Lower leg skin (tissue), 4 donors: ENCODE data around the gene SH3RF3. TPM values are rescaled to one million over a fixed set of nuclear protein-coding genes. Genes with fewer than 3 reads are reported as not detected.

Experiments used
- DNase-seq, 2 donors: peaks; one replicate each; pipeline ENCODE4 v3.0.0-alpha.2; 2019; ENCODE audit warnings: low spot score in 2 of 2
- H3K4me3 ChIP-seq: fragments of 200-600 bp; sonication (generic); 2 replicates; pipeline ENCODE4 v1.5.1; 2017; ENCODE audit warnings: mild to moderate bottlenecking, low read depth; ENCODE audit not compliant: poor library complexity, severe bottlenecking
- POLR2A ChIP-seq, 2 donors: fragments of 450-650 bp; IDR thresholded peaks; one replicate each; pipeline ENCODE4 v1.6.1; 2016 to 2017; ENCODE audit warnings: antibody characterized with exemption in 2 of 2, mild to moderate bottlenecking in 1 of 2, moderate library complexity in 1 of 2
- WGBS, 2 donors: methylation state at CpG; one replicate each; pipeline ENCODE4 v1.1.5; 2018; 5-methylcytosine and 5-hydroxymethylcytosine counted together
- intact Hi-C: fragments of 100-400 bp; cut with DNase I; formaldehyde crosslinking; loops from one replicate; pipeline ENCODE4 v1.15.0; 2023; ENCODE audit warnings: low total_unique reads
- total RNA-seq, 4 donors: library from RNA; depleted of rRNA; stranded (reverse); fragments of >200 nt; gene quantifications; one replicate each; pipeline ENCODE4 v1.1.0, GENCODE V29; 2016
- TF ChIP-seq, protein P1 (sequence below), 3 donors: fragments of 450-650 bp; IDR thresholded peaks; one replicate each; pipeline ENCODE4 v1.5.1; 2016; ENCODE audit warnings: antibody characterized with exemption in 3 of 3, mild to moderate bottlenecking in 3 of 3, moderate library complexity in 2 of 3

Gene SH3RF3
- total RNA-seq, 4 donors from 2014 or later, result 1.9 to 7.4 (median 3.2) TPM

DNA sequence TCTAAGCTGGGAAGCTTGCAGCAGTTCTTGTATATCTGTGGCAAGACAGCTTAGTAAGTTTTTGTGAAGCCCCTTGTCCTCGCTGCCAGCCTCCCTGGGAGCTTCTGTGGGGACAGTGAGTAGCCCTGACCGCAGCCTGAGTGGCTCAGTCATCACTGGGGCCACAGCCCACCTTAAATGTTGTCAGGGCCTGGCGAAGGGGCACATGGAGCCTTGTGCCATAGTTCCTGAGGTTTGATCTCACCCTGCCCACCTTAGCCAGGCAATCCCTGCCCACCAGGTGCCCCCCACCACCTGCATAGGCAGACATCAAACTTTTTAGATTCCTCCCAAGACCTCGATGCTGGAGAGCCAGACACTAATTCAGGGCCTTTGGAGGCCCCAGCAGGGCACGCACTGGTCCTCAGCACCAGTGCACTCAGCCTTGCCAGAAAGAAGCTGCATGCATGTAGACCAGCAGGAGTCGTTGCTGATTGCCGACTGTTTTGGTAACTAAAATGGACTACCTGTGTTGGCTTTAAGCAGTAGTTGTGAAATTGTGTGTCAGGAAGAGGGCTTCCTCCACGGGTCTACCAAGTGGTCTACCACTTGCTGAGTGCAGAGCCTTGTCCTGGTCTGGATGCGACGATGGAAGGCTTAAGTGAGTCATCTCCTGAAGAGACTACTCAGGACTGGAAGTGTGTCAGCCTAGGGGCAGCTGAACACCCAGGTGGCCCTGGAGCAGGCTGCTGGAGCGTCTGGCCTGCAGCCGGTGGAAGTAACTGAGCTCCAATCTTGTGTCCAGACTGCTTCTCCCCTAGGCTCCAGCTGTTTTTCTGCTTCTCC is 251.7 kb downstream of the SH3RF3 start:
- WGBS, 2 donors, result 85 to 90% methylated on average over 10 of the region's 12 CpGs
- intact Hi-C loops, result no loop called here

DNA sequence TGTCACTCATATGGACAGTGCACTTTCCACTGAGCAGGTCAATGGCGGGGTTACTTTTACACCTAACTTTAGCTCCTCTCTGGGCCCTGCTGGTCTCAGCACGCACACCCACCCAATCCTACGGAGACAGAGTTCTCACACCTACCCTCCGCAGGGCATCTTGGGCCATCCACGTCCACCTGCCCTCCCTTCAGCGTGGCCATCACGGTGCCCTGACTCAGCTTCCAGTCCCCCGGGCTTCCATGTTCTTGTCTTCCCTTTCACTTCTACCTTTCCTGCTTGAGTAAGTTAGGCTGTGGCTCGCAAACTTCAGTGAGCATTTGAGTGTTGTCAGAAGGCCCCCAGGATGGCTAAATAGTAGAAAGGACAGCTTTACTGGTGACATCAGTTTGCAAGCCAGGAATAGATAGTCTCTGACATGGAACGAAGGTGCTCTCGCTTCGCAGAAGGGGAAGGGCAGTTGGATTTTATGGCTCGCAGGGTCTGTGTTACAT is 252.4 kb downstream of the SH3RF3 start:
- 96 to 98% methylated on average over 13 of the region's 13 CpGs for WGBS, 2 donors
- no peak for TF ChIP-seq POLR2A (IDR thresholded peaks at IDR 0.05)
- TF ChIP-seq, protein P1, sequence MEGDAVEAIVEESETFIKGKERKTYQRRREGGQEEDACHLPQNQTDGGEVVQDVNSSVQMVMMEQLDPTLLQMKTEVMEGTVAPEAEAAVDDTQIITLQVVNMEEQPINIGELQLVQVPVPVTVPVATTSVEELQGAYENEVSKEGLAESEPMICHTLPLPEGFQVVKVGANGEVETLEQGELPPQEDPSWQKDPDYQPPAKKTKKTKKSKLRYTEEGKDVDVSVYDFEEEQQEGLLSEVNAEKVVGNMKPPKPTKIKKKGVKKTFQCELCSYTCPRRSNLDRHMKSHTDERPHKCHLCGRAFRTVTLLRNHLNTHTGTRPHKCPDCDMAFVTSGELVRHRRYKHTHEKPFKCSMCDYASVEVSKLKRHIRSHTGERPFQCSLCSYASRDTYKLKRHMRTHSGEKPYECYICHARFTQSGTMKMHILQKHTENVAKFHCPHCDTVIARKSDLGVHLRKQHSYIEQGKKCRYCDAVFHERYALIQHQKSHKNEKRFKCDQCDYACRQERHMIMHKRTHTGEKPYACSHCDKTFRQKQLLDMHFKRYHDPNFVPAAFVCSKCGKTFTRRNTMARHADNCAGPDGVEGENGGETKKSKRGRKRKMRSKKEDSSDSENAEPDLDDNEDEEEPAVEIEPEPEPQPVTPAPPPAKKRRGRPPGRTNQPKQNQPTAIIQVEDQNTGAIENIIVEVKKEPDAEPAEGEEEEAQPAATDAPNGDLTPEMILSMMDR (IDR thresholded peaks at IDR 0.05), result no peak
- DNase-seq, result peak in 1 of 2 donors; percentile 80
- intact Hi-C loops, result no loop called here
- no peak overlapping the region for H3K4me3 ChIP-seq

More for the DNA sequence above, 251.7 kb downstream of the SH3RF3 start:
- peak in 1 of 2 donors; percentile 66 for DNase-seq
- H3K4me3 ChIP-seq, result no peak overlapping the region
- TF ChIP-seq, protein P1 (IDR thresholded peaks at IDR 0.05), result no peak
- TF ChIP-seq POLR2A (IDR thresholded peaks at IDR 0.05), result no peak

DNA sequence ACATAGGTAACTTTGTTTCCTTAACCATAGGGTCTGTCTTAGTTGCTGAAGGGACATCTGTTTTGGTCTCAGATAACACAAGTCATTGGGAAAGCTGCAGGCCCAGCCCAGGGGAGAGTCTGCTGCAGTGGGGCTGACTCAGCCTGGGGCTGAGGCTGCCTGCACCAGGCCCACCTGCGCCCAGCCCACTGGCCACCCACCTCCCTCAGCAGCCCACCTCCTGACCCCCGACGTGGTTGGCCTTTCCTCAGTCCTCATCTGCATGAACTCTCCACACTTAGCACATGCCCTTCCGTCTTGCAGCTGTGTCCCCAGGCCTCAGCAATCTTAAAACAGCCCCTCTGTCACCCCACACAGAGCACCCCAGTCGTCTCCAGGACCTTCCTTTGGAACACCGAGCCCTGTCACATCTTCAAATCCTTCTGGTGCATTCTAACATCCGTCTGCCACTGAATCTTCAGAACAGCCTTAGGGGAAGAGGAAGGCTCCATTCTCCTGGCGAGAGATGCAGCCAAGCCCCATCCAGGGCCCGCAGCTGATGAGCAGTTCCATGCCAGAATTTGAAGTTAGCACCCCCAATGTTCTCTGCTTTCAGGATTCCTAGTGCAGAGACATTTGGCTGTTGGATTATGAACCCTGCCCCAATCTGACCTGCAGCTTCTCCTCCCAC is 253.4 kb downstream of the SH3RF3 start:
- 63 to 65% methylated on average over 9 of the region's 9 CpGs for WGBS, 2 donors
- intact Hi-C loops, result no loop called here
- DNase-seq, result peak in 1 of 2 donors; percentile 73
- H3K4me3 ChIP-seq, result no peak overlapping the region
- TF ChIP-seq POLR2A (IDR thresholded peaks at IDR 0.05), result no peak
- TF ChIP-seq, protein P1 (IDR thresholded peaks at IDR 0.05), result no peak

DNA sequence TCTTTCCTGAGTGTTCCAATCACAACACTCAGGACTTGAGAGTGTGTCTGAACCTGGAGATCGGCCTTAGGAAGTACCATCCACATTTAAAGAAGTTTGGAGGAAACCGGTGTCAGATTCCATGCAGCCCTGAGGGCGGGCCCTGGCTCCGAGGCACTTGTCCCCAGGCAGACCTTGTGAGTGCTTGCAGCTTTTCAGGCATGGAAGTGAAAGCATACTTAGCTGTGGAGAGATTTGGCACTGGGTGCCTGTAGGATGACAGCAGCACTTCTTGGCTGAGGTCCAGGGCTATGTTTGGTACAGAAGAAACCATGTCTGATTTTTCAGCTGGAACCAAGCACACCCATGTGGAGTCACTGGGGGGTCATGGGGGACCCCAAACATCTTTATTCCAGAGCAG is 253.9 kb downstream of the SH3RF3 start:
- peak; percentile 49 to 84 for DNase-seq
- TF ChIP-seq, protein P1 (IDR thresholded peaks at IDR 0.05), result no peak
- TF ChIP-seq POLR2A (IDR thresholded peaks at IDR 0.05), result no peak
- intact Hi-C loops, result no loop called here
- H3K4me3 ChIP-seq, result no peak overlapping the region
- WGBS, 2 donors, result 16 to 21% methylated on average over 4 of the region's 4 CpGs

DNA sequence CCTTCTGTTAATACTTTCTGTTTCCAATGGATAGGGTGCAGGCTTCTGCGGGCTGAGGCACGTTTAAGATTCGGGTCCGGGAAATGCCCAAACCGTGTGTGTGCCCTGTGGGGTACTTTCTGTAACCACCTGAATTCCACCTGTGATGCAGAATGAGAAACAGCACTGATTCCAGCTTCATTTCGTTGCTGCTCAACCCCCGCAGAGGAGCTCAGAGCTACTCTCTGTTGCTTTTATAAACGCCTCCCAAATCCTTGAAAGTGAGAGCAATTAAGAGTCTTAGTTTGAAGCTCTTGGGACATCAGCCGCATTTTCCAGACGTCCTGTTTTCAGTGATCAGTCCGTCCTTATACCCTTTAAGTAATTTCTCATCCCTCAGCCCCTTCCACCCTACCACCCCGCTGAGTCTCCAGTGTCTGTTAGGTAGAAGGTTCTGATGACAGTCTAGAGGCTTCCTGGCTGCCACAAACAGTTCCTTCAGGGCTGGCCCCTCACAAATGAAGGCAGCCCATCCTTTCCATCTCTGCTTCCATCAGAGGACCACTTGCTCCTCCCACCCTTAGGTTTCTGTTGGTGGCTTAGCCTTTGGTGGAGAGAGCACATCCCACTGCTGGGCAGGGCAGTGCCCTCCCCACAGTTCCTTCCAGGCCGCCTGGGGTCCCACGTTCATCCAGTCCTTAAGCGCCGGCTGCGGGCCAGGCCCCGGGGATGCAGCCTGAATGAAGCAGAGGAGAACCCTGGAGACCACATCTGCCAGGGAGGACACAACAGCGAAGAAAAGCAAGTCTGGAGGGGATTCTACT is 254.7 kb downstream of the SH3RF3 start:
- intact Hi-C loops, result no loop called here
- 81 to 84% methylated on average over 19 of the region's 19 CpGs for WGBS, 2 donors
- no peak overlapping the region for H3K4me3 ChIP-seq
- TF ChIP-seq POLR2A (IDR thresholded peaks at IDR 0.05), result no peak
- TF ChIP-seq, protein P1 (IDR thresholded peaks at IDR 0.05), result no peak
- peak in 1 of 2 donors; percentile 56 for DNase-seq
